HAP-1 (cell line): Measurements from ENCODE around the gene USP14.

Source experiments
- DNase-seq, 2 experiments: peaks; one replicate each; pipeline ENCODE4 v3.0.0-alpha.2; 2016 to 2020; ENCODE audit warnings: low spot score in 2 of 2
- H3K27me3 ChIP-seq: fragments of 250-450 bp; sonication (Bioruptor Pico); 2 replicates; pipeline ENCODE4 v1.5.1; 2020; ENCODE audit warnings: low read depth, mild to moderate bottlenecking, moderate library complexity
- H3K36me3 ChIP-seq: fragments of 250-450 bp; sonication (Bioruptor Pico); replicated peaks from 2 replicates; pipeline ENCODE4 v1.5.1; 2020; ENCODE audit warnings: mild to moderate bottlenecking
- H3K4me1 ChIP-seq: fragments of 250-450 bp; sonication (Bioruptor Pico); 2 replicates; pipeline ENCODE4 v1.5.1; 2020; ENCODE audit warnings: mild to moderate bottlenecking
- H3K4me3 ChIP-seq: fragments of 250-450 bp; sonication (Bioruptor Pico); 2 replicates; pipeline ENCODE4 v1.5.1; 2020; ENCODE audit warnings: mild to moderate bottlenecking, moderate library complexity
- H3K9me3 ChIP-seq: fragments of 250-450 bp; sonication (Bioruptor Pico); 2 replicates; pipeline ENCODE4 v1.5.1; 2020; ENCODE audit warnings: mild to moderate bottlenecking, moderate library complexity
- in situ Hi-C: fragments of 300-500 bp; cut with MboI; formaldehyde crosslinking; loops from 3 replicates; pipeline ENCODE4 v1.14.3; 2020; ENCODE audit warnings: low sequenced_read_pairs, inconsistent platforms, mixed read lengths

The USP14 gene

GRCh38 chr18:225745-226144 lies 67.4 kb downstream of the USP14 start:
- H3K4me1 ChIP-seq = no peaks in the 10 kb centered on the region
- H3K36me3 ChIP-seq = peaks cover 44% of the 10 kb centered on the region
- no peaks in the 10 kb centered on the region for H3K27me3 ChIP-seq
- no peaks in the 10 kb centered on the region for H3K9me3 ChIP-seq
- H3K4me3 ChIP-seq = no peak overlapping the region
- in situ Hi-C loops = no loop called here
- DNase-seq = no peak

GRCh38 chr18:227374-227773 lies 69.0 kb downstream of the USP14 start:
- Histone ChIP-seq H3K36me3 (peaks cover 37% of the 10 kb centered on the region), H3K4me3 (no peak overlapping the region), H3K9me3 (no peaks in the 10 kb centered on the region), H3K27me3 (no peaks in the 10 kb centered on the region), H3K4me1 (no peaks in the 10 kb centered on the region)
- DNase-seq = no peak
- in situ Hi-C loops = no loop called here

DNA sequence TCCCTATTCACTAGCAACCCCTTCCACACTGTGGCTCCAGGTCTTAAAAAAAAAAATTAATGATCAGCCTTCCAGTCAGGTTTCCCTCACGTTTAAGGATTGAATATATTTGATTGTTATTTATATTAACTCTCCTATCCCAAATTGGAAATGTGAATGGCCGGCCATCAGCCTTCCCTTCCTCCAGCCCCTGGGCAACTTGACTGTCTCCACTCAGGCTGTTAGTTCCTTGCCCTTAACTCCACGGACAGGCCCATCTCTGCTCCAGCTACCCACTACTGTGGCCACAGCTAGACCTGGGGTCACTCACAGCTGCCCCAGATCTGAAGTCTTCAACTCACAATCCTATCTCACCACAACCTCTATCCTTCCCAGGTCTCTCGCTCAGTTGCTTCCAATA lies 69.5 kb downstream of the USP14 start:
- Histone ChIP-seq H3K4me1 (no peaks in the 10 kb centered on the region), H3K4me3 (no peak overlapping the region), H3K36me3 (peaks cover 31% of the 10 kb centered on the region), H3K9me3 (no peaks in the 10 kb centered on the region), H3K27me3 (no peaks in the 10 kb centered on the region)
- in situ Hi-C loops = no loop called here
- no peak for DNase-seq

- no peak for DNase-seq
- peaks cover 27% of the 10 kb centered on the region for H3K36me3 ChIP-seq
- in situ Hi-C loops = no loop called here
- no peak overlapping the region for H3K4me3 ChIP-seq
- H3K27me3 ChIP-seq = no peaks in the 10 kb centered on the region
- no peaks in the 10 kb centered on the region for H3K4me1 ChIP-seq
- H3K9me3 ChIP-seq = no peaks in the 10 kb centered on the region
Observed at GRCh38 chr18:228586-228985, 70.2 kb downstream of the USP14 start.

DNA sequence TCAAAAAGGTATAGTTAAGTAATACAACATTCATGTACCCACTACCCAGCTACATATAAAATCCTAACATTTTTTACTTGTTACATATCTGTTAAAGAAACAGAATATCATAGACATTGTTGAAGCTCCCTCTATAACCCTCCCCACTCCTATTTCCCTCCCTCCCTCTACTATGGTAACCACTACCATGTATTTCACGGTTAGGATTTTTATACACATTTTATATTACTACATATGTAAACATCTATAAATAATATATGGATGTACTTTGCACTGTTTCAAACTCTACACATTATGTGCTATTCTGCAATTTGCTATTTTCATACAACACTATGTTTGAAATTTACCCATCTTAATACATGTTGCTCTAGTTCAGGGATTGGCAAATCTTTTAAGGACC lies 73.2 kb downstream of the USP14 start:
- Histone ChIP-seq H3K9me3 (no peaks in the 10 kb centered on the region), H3K36me3 (peaks cover 2% of the 10 kb centered on the region), H3K4me1 (no peaks in the 10 kb centered on the region), H3K4me3 (no peak overlapping the region), H3K27me3 (no peaks in the 10 kb centered on the region)
- no peak for DNase-seq
- in situ Hi-C loops = no loop called here

DNA sequence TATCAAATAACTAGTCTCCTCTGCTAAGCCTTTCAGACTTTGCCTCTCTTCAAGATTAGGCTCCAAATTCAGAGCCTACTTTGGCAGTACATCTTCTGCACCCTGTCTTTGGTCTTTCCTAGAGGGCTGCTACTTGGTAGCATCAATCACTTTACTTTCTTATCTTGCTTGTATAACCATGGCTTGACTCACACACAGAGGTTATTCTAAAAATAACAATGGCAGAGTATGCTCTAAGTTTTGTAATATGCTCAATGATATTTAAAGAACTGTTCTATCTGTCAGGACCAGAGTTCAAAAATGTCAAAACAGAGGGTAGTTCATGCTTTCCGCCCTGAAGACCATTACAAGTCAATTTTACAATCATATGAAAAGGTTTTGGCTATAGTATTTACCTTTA lies 81.8 kb downstream of the USP14 start:
- no peak for DNase-seq
- H3K27me3 ChIP-seq = no peaks in the 10 kb centered on the region
- no peak overlapping the region for H3K4me3 ChIP-seq
- H3K4me1 ChIP-seq = no peaks in the 10 kb centered on the region
- H3K9me3 ChIP-seq = no peaks in the 10 kb centered on the region
- peaks cover 7% of the 10 kb centered on the region for H3K36me3 ChIP-seq
- in situ Hi-C loops = no loop called here

DNA sequence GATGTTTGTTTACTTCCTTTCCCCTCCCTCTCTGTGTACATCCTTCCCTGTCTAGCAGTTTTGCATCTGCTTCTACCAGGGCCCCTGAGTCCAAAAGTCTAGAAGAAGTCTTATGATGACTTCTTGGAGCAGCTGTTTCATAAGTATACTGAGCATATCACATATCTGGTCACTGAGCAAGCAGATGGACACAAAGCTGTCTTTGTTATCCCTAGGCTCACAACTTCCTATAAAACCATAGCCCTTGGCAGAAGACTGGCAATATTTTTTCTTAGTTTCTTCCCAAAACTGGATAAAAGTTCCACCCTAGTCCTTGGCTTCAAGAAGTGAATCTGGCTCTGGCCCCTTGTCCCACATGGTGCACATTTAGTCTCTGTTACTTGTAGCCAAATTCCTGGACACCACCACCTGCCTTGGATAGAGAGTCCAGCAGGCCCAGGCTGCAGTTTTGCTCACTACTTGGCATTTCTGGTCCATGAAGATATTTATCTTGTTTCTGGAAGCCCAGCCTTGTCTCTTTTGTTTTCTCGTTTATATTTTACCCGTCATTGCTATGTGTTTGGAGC lies 87.0 kb downstream of the USP14 start:
- no peak for DNase-seq
- no peak overlapping the region for H3K4me3 ChIP-seq
- in situ Hi-C loops = no loop called here
- no peaks in the 10 kb centered on the region for H3K4me1 ChIP-seq
- H3K27me3 ChIP-seq = no peaks in the 10 kb centered on the region
- H3K9me3 ChIP-seq = no peaks in the 10 kb centered on the region
- peaks cover 34% of the 10 kb centered on the region for H3K36me3 ChIP-seq

- no peaks in the 10 kb centered on the region for H3K9me3 ChIP-seq
- no peak overlapping the region for H3K4me3 ChIP-seq
- no peak for DNase-seq
- H3K36me3 ChIP-seq = peaks cover 59% of the 10 kb centered on the region
- H3K27me3 ChIP-seq = no peaks in the 10 kb centered on the region
- peaks cover 3% of the 10 kb centered on the region; the same call in 1 of the 2 replicates for H3K4me1 ChIP-seq
- in situ Hi-C loops = no loop called here
Observed at GRCh38 chr18:248053-248452, 89.7 kb downstream of the USP14 start.

GRCh38 chr18:250685-251084 lies 92.3 kb downstream of the USP14 start:
- Histone ChIP-seq H3K9me3 (no peaks in the 10 kb centered on the region), H3K4me1 (peaks cover 3% of the 10 kb centered on the region; the same call in 1 of the 2 replicates), H3K36me3 (peaks cover 59% of the 10 kb centered on the region), H3K27me3 (no peaks in the 10 kb centered on the region), H3K4me3 (no peak overlapping the region)
- in situ Hi-C loops = no loop called here
- no peak for DNase-seq

DNA sequence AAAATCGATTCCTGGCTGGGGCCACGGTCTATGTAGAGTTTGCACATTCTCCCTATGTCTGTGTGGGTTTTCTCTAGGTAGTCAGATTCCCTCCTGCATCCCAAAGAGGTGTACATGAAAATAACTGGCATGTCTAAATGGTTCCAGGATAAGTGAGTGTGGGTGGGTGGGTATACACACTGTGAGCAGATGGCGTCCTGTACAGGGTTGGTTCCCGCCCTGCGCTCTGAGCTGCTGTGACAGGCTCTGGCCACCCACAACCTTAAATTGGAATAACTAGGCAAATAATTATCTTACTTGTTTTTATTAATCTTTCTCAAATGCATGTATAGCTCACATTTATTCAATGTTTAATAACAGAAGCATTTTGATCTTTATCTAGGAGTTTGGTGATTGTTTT lies 93.2 kb downstream of the USP14 start:
- H3K9me3 ChIP-seq = no peaks in the 10 kb centered on the region
- in situ Hi-C loops = no loop called here
- no peaks in the 10 kb centered on the region for H3K27me3 ChIP-seq
- DNase-seq = no peak
- H3K36me3 ChIP-seq = peaks cover 64% of the 10 kb centered on the region
- peaks cover 3% of the 10 kb centered on the region; the same call in 1 of the 2 replicates for H3K4me1 ChIP-seq
- H3K4me3 ChIP-seq = no peak overlapping the region

GRCh38 chr18:253121-253520 lies 94.8 kb downstream of the USP14 start:
- no peak overlapping the region for H3K4me3 ChIP-seq
- no peak for DNase-seq
- in situ Hi-C loops = no loop called here
- peaks cover 67% of the 10 kb centered on the region for H3K36me3 ChIP-seq
- no peaks in the 10 kb centered on the region for H3K27me3 ChIP-seq
- no peaks in the 10 kb centered on the region for H3K9me3 ChIP-seq
- peaks cover 3% of the 10 kb centered on the region; the same call in 1 of the 2 replicates for H3K4me1 ChIP-seq

DNA sequence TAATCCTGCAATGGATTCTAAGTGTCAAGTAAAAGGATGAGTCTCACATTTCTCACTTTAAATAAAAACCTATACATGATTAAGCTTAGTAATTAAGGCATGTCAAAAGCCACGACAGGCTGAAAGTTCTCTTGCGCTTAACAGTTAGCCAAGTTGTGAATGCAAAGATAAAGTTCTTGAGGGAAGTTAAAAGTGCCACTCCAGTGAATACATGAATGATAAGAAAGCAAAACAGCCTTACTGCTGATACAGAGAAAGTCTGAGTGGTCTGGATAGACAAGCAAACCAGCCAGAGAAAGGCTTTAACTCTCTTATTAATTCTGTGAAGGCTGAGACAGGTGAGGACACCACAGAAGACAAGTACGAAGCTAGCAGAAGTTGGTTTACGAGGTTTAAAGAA lies 96.8 kb downstream of the USP14 start:
- in situ Hi-C loops = no loop called here
- no peaks in the 10 kb centered on the region for H3K27me3 ChIP-seq
- H3K4me1 ChIP-seq = peaks cover 3% of the 10 kb centered on the region; the same call in 1 of the 2 replicates
- no peaks in the 10 kb centered on the region for H3K9me3 ChIP-seq
- no peak overlapping the region for H3K4me3 ChIP-seq
- DNase-seq = no peak
- peaks cover 79% of the 10 kb centered on the region for H3K36me3 ChIP-seq

- no peak for DNase-seq
- Histone ChIP-seq H3K9me3 (no peaks in the 10 kb centered on the region), H3K36me3 (peaks cover 81% of the 10 kb centered on the region)
Observed at GRCh38 chr18:260547-260946, 102.2 kb downstream of the USP14 start.

GRCh38 chr18:261398-262073 lies 103.2 kb downstream of the USP14 start:
- H3K36me3 ChIP-seq = peaks cover 71% of the 10 kb centered on the region
- in situ Hi-C loops = no loop called here
- no peak overlapping the region for H3K4me3 ChIP-seq
- no peaks in the 10 kb centered on the region for H3K27me3 ChIP-seq
- no peaks in the 10 kb centered on the region for H3K4me1 ChIP-seq
- H3K9me3 ChIP-seq = no peaks in the 10 kb centered on the region
- no peak for DNase-seq

More at GRCh38 chr18:260547-260946, 102.2 kb downstream of the USP14 start:
- Histone ChIP-seq H3K4me3 (no peak overlapping the region), H3K27me3 (no peaks in the 10 kb centered on the region), H3K4me1 (no peaks in the 10 kb centered on the region)
- in situ Hi-C loops = no loop called here
